Mesothelial cell of epicardium (in vitro differentiated cells): ENCODE data around the gene ACAD8. TPM values are rescaled to one million over a fixed set of nuclear protein-coding genes. Genes with fewer than 3 reads are reported as not detected.

ENCODE experiments used
- DNase-seq, 2 experiments: peaks; one replicate each; pipeline ENCODE4 v3.0.0; 2021; ENCODE audit warnings: low spot score in 2 of 2; ENCODE audit not compliant: unreplicated experiment in 2 of 2
- H3K27ac Mint-ChIP-seq: 2 replicates; pipeline ENCODE4 v1.8.0; 2021; ENCODE audit warnings: mixed read lengths
- H3K27me3 Mint-ChIP-seq: 2 replicates; pipeline ENCODE4 v1.8.0; 2021; ENCODE audit warnings: low read depth, mixed read lengths
- H3K36me3 Mint-ChIP-seq: 2 replicates; pipeline ENCODE4 v1.8.0; 2021; ENCODE audit warnings: mixed read lengths
- H3K4me1 Mint-ChIP-seq: 2 replicates; pipeline ENCODE4 v1.8.0; 2021; ENCODE audit warnings: mixed read lengths
- H3K4me3 Mint-ChIP-seq: 2 replicates; pipeline ENCODE4 v1.8.0; 2021; ENCODE audit warnings: mild to moderate bottlenecking, moderate library complexity, mixed read lengths
- H3K9me3 Mint-ChIP-seq: 2 replicates; pipeline ENCODE4 v1.8.0; 2021; ENCODE audit warnings: mixed read lengths
- total RNA-seq: library from RNA; stranded (reverse); gene quantifications from 3 replicates; pipeline ENCODE4 v1.2.1, GENCODE V29; 2021
- TF ChIP-seq, protein P1 (sequence below): fragments of 200-600 bp; sonication (generic); IDR thresholded peaks from one replicate; pipeline ENCODE4 v1.5.0; 2021; ENCODE audit warnings: antibody characterized with exemption; ENCODE audit not compliant: unreplicated experiment

Gene ACAD8
- total RNA-seq, 1 donor from 2014 or later = 23.1 TPM

DNA sequence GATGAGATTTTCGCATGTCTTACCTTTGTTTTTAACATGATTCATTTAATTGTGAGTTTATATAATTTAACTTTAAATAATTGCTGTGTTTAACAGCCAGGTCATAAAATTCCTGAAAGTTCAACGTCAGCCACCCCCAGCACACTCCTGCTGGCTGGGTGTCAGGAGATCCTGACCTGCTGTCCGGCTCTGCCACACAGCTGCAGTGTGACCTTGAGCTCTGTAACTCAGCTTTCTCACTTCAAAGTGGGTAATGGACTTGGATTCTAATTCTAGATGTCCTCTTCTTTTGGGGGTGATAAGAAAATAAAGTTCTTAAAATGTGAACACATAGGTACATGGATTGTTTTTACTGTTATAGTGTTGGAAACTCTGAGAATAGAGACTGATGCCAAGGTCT lies 18.0 kb upstream of the ACAD8 start:
- peaks cover 23% of the 10 kb centered on the region for H3K36me3 Mint-ChIP-seq
- TF ChIP-seq, protein P1, sequence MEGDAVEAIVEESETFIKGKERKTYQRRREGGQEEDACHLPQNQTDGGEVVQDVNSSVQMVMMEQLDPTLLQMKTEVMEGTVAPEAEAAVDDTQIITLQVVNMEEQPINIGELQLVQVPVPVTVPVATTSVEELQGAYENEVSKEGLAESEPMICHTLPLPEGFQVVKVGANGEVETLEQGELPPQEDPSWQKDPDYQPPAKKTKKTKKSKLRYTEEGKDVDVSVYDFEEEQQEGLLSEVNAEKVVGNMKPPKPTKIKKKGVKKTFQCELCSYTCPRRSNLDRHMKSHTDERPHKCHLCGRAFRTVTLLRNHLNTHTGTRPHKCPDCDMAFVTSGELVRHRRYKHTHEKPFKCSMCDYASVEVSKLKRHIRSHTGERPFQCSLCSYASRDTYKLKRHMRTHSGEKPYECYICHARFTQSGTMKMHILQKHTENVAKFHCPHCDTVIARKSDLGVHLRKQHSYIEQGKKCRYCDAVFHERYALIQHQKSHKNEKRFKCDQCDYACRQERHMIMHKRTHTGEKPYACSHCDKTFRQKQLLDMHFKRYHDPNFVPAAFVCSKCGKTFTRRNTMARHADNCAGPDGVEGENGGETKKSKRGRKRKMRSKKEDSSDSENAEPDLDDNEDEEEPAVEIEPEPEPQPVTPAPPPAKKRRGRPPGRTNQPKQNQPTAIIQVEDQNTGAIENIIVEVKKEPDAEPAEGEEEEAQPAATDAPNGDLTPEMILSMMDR = no peak

DNA sequence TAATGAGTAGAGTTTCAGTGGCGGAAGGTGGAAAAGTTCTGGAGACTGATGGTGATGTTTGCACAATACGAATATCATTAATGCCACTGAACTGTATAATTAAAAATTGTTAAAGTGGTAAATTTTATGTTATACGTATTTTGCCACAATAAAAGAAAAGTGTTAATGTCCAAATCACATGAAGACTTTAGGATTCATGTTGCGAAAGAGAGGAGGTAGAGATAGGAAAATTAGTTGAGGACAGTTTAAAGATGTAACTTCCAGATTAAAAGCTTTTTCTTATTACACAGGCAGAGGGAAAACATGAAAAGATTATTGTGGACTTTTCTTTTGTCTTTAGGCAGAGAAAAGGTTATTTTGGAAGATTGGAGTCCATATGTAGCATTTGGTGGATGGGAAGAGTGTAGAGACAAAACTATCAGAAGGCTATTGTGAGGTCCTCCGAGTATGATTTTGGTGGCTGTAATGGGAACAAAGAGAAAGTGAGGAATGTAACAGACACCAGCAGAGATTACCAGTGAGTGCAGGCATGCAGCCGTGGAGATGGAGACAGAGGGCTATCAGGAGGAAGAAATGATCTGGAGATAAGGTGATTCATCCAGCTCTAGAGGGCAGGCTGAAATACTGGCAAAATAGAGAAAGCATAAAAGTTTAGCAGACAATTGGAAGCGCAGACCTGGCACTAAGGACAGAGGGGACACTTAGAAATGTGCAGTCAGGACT lies 16.4 kb upstream of the ACAD8 start:
- Mint-ChIP-seq H3K27me3 (no peaks in the 10 kb centered on the region), H3K36me3 (peaks cover 24% of the 10 kb centered on the region)

More for the DNA sequence above, 18.0 kb upstream of the ACAD8 start:
- Mint-ChIP-seq H3K4me3 (no peak overlapping the region), H3K4me1 (peaks cover 10% of the 10 kb centered on the region), H3K27me3 (no peaks in the 10 kb centered on the region), H3K27ac (no peak overlapping the region), H3K9me3 (no peaks in the 10 kb centered on the region)
- DNase-seq = no peak

DNA sequence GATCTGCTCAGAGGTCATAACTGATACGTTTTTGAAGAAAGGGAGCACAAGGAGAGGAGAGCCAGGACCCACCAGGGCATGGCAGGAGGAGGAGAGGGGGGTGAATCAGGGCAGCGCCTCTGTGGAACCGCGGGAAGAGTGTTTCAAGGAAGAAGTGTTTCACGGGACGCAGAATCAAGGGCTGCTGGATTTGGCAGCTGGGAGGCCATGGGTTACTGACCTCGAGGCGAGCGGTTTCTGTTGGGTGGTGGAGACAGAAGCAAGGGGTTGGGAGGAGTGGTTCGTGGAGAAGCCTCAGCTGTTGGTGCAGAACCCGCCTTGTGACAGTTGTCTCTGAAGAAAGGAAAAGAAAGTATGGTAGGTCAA lies 15.8 kb upstream of the ACAD8 start:
- no peak overlapping the region for H3K4me3 Mint-ChIP-seq
- TF ChIP-seq, protein P1 = no peak
- H3K27ac Mint-ChIP-seq = no peak overlapping the region
- no peak for DNase-seq
- H3K4me1 Mint-ChIP-seq = no peaks in the 10 kb centered on the region
- no peaks in the 10 kb centered on the region for H3K27me3 Mint-ChIP-seq
- no peaks in the 10 kb centered on the region for H3K9me3 Mint-ChIP-seq
- H3K36me3 Mint-ChIP-seq = peaks cover 25% of the 10 kb centered on the region

More for the DNA sequence above, 16.4 kb upstream of the ACAD8 start:
- Mint-ChIP-seq H3K4me1 (no peaks in the 10 kb centered on the region), H3K9me3 (no peaks in the 10 kb centered on the region), H3K4me3 (no peak overlapping the region), H3K27ac (no peak overlapping the region)
- DNase-seq = no peak
- TF ChIP-seq, protein P1 = no peak

DNA sequence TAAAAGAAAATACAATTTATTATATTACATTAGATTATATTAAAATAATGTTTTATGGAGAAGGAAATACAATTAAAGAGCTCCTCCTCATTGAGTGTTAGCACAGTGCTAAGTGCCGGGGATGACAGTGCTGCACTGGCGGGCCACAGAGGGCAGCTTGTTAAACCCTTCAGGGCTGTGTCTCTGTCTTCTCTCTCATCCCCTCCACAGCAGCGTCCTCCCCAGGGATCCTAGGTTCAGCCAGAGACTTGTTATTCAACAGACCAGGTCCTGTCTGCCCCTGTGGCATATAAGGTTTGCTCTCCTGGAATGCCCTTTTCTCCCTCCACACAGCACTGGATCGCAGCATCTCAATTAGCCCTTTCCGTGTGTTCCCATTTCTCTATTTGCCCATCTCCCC lies 14.4 kb upstream of the ACAD8 start:
- Mint-ChIP-seq H3K27ac (no peak overlapping the region), H3K36me3 (peaks cover 34% of the 10 kb centered on the region), H3K4me3 (no peak overlapping the region), H3K4me1 (no peaks in the 10 kb centered on the region), H3K9me3 (no peaks in the 10 kb centered on the region), H3K27me3 (no peaks in the 10 kb centered on the region)
- no peak for DNase-seq
- TF ChIP-seq, protein P1 = no peak

DNA sequence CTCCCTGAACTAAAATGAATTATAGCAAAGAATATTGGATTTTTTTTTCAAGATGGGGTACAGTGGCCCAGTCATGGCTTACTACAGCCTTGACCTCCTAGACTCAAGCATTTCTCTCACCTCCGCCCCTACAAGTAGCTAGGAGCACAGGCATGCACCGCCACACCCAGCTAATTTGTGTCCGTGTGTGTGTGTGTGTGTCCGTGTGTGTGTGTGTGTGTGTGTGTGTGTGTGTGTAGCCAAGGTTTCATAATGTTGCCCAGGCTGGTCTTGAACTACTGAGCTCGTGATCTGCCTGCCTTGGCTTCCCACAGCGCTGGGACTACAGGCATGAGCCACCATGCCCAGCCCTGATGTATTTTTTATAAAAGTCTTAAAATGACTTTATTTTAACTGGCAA lies 12.8 kb upstream of the ACAD8 start:
- Mint-ChIP-seq H3K4me3 (no peak overlapping the region), H3K27me3 (no peaks in the 10 kb centered on the region), H3K4me1 (no peaks in the 10 kb centered on the region), H3K36me3 (peaks cover 42% of the 10 kb centered on the region), H3K27ac (no peak overlapping the region), H3K9me3 (no peaks in the 10 kb centered on the region)
- TF ChIP-seq, protein P1 = no peak
- no peak for DNase-seq
